ENCODE data around the gene TNIP1.

TNIP1 gene

DNA sequence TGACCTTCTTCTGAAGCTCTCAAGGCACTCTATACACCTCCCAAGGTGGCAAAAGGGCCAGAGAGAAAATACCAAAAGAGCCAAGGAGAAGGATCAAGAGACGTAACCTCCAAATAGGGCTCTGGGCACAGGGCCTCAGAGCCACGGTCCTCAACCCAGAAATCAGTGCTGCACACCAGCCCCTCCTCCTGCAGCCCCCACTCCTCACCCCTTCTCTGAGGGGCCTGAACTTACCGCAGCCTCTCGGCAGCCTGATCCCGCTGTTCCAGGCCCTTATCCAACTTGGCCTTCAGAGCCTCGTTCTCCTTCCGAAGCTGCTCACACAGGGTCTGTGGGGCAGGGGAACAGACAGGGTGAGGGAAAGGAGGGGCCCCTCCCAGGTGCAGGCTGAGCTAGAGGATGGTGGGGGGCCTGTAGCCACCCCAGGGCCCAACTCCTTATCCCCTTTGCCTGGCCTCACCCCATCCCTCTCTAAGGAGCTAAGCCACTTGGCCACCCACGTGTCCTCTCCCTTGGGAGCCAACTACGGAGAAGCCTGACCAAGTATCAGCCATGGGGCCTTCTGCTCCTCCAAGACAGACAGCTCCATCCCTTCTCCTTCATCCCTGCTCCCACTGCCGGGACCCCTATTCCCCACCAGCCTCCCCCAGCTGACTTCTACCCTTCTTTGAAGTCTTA is 28.8 kb downstream of the TNIP1 start:
- no peaks in the 10 kb centered on the region for H3K9me3 Mint-ChIP-seq
- H3K27me3 Mint-ChIP-seq = no peaks in the 10 kb centered on the region
- H3K4me3 Mint-ChIP-seq = no peak overlapping the region
- peak overlapping the region; percentile 1 for H3K27ac Mint-ChIP-seq
- H3K36me3 Mint-ChIP-seq = peaks cover 4% of the 10 kb centered on the region
- no peaks in the 10 kb centered on the region for H3K4me1 Mint-ChIP-seq

DNA sequence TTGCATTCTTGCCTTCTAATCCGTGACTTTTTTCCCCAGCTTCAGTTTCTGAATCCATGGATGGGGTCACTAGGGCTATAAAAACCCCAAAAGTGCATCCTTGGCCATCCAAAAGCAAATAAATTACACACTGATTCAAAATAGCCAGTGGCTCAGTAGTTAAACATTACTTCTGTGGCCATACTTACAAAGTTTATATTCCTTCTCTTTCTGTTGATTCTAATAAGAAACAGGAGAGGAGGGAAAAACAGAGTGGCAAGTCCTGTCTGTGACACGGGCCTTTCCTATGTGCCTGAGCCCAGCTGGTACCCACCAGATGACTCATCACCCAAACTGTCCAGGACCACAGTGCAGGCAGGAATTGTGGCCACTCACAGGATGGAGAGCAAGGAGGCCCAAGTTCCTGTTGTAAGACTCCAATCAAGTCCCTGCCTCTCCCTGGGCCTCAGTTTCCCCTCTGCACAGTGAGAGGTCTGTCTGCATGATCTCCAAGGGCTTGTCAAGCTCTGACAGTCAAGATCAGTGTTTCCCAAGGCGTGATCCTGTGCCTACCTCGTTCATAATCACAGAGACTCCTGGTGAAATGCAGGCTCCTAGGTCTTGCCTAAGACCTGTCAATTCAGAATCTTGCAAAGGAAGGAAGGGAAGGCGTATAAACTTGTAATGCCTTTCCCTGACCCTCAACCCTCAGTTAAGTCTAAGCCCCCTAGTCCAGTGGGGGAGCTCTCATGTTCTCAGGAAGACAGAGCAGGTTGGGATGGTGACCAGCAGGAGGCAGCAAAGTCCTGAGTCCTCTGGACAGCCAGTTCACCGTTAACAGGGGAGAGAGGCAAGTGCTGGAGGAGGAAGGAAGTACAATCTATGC is 29.5 kb downstream of the TNIP1 start:
- Mint-ChIP-seq H3K27me3 (no peaks in the 10 kb centered on the region), H3K36me3 (peaks cover 5% of the 10 kb centered on the region), H3K9me3 (no peaks in the 10 kb centered on the region), H3K4me3 (no peak overlapping the region), H3K4me1 (no peaks in the 10 kb centered on the region), H3K27ac (peak overlapping the region; percentile 1)

DNA sequence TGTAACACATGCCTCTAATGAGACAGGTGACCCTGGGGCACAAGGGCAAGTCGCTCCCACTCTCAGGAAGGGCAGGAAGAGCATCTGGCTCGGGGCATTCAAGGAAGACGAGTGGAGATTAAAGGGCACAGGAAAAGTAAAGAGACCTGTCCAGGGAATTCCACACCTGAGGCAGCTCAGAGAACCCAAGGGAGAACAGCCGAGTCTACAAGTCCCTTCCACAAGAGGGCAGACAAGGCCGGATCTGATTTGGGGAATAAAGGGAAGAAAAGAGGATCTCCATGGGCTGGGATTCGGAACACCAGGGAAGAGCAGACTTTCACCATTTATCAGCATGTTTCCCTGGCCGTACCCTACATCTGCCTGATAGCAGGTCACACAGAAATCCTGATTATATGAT is 32.3 kb downstream of the TNIP1 start:
- H3K9me3 Mint-ChIP-seq = no peaks in the 10 kb centered on the region
- peaks cover 15% of the 10 kb centered on the region for H3K36me3 Mint-ChIP-seq
- no peaks in the 10 kb centered on the region for H3K27me3 Mint-ChIP-seq
- no peaks in the 10 kb centered on the region for H3K4me1 Mint-ChIP-seq
- peak overlapping the region; percentile 20 for H3K27ac Mint-ChIP-seq
- no peak overlapping the region for H3K4me3 Mint-ChIP-seq

DNA sequence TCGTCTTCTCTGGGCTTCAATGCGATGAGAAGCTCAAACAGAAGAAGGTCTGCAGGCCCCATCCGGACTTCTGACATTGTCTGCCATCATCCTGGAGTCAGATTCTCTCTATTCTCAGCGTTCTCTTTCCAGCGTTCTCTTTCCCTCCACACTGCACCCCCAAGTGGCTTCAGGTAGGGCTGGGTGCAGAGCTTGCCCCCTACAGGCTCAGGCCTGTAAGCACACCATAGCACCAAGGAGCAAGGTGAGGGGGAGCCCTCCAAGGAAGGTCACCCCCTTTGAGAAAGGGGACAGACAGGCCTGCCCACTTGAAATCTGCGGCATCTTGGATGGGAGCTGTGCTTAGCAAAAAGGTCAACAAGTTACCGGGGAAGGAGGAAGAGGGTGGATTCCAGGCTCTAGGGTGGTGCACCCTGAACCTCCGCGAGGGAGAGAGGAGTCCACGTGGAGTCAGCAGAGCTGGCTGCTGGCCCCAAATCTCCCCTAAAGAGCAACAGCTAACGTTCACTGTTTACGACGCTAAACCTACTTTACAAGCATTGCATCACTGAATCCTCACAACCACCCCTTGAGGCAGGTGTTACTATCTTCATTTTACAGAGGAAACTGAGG is 32.9 kb downstream of the TNIP1 start:
- Mint-ChIP-seq H3K9me3 (no peaks in the 10 kb centered on the region), H3K4me3 (no peak overlapping the region), H3K4me1 (no peaks in the 10 kb centered on the region), H3K27ac (peak overlapping the region; percentile 20), H3K36me3 (peaks cover 15% of the 10 kb centered on the region), H3K27me3 (no peaks in the 10 kb centered on the region)

DNA sequence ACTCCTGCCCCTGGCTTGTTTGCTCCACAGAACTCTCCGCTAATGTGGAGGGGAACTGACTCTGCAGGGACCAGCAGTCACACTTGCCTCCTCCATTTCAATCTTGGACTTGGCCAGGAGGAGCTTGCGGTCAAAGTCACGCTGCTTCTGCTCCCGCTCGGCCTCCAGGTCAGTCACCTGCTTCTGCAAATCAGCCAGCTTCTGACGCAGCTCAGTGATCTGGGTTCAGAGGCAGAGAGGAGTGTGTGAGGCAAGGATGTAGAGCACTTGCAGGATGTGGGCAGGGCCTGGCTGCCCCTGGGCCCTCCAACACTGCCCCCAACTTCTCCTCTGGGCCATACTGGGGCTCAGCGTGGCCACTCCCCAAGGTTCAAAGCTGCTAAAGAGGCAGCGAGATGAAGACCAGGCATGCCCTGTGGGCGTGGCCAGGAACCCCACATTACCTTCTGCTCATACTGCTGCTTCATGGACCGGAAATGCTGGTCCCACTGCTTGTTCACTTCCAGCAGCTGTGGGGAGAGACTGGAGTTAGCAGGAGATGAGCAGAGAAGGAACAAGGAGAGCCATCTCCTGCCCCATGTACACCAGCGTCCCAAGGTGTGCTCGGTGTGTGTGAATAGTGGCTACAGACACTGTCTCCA is 38.3 kb downstream of the TNIP1 start:
- H3K27me3 Mint-ChIP-seq = no peaks in the 10 kb centered on the region
- peaks cover 23% of the 10 kb centered on the region for H3K36me3 Mint-ChIP-seq
- peaks cover 7% of the 10 kb centered on the region for H3K4me1 Mint-ChIP-seq
- no peak overlapping the region for H3K4me3 Mint-ChIP-seq
- H3K9me3 Mint-ChIP-seq = no peaks in the 10 kb centered on the region
- H3K27ac Mint-ChIP-seq = no peak overlapping the region

DNA sequence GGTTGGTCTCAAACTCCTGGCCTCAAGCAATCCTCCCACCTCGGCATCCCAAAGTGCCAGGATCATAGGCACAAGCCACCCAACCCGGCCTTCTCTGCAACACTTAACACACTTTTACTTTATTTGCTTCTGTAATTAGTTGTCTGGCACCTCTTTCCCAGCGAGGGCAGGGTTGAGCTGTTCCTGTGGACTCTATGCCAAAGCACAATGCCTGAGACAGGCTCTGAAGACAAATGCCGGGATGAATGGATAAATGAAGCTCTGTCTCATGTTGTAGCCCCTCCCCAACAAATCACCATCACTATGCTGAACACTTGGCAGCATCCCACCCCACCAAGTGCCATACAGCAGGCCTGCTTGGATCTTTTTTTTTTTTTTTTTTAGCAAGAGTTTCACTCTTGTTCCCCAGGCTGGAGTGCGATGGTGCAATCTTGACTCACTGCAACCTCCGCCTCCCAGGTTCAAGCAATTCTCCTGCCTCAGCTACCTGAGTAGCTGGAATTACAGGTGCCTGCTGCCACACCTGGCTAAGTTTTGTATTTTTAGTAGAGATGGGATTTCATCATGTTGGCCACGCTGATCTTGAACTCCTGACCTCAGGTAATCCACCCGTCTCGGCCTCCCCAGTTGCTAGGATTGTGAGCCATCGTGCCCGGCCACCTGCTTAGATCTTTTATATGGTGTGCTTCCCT is 39.1 kb downstream of the TNIP1 start:
- Mint-ChIP-seq H3K4me3 (no peak overlapping the region), H3K9me3 (no peaks in the 10 kb centered on the region), H3K27me3 (no peaks in the 10 kb centered on the region), H3K27ac (no peak overlapping the region), H3K4me1 (peaks cover 7% of the 10 kb centered on the region), H3K36me3 (peaks cover 25% of the 10 kb centered on the region)

DNA sequence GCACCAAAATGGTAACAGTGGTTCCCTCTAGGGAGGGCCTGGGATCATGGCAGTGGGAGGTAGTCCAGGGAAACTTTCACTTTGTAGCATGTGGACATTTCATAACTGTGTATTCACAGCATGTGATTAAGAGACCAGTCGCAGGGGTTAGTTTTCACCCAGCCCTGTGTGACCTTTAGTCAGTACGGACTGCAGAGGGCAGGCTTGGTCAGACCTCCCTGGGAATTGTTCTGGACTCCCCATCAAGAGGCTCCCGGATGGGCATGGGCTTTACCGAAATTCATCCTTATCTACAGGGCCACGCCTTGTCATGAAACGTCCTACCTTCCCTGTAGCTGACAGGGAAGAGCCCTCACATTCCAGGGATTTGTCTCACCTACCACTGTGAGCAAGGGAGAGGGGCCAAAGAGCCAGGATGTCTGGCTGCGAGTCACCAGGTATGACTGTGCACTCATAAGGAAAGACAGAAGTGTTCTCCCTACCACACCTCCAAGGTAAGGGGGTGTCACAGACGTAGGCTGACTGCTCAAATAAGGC is 40.6 kb downstream of the TNIP1 start:
- Mint-ChIP-seq H3K27ac (no peak overlapping the region), H3K36me3 (peaks cover 21% of the 10 kb centered on the region), H3K27me3 (no peaks in the 10 kb centered on the region), H3K9me3 (no peaks in the 10 kb centered on the region), H3K4me3 (no peak overlapping the region), H3K4me1 (peaks cover 7% of the 10 kb centered on the region)

DNA sequence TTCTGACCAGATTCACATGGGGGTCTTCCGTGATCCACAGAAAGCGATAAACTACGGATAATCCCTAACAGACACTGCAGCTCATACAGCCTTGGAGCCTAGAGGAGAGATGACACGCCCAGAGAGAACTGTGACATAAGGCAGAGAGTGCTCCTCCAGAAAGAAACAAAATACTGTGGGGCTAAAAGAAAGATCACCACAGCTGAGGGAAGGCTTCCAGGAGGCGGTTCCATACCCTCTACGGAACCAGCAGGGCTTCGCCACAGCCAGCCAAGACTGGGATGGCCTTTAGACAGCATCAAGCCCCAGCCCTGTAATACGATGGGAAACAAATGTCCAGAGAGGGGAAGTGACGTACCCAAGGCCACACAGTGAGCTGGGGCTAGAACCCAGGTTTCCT is 41.2 kb downstream of the TNIP1 start:
- H3K4me1 Mint-ChIP-seq = peaks cover 7% of the 10 kb centered on the region
- H3K27ac Mint-ChIP-seq = no peak overlapping the region
- H3K36me3 Mint-ChIP-seq = peaks cover 21% of the 10 kb centered on the region
- no peaks in the 10 kb centered on the region for H3K27me3 Mint-ChIP-seq
- no peaks in the 10 kb centered on the region for H3K9me3 Mint-ChIP-seq
- H3K4me3 Mint-ChIP-seq = no peak overlapping the region

DNA sequence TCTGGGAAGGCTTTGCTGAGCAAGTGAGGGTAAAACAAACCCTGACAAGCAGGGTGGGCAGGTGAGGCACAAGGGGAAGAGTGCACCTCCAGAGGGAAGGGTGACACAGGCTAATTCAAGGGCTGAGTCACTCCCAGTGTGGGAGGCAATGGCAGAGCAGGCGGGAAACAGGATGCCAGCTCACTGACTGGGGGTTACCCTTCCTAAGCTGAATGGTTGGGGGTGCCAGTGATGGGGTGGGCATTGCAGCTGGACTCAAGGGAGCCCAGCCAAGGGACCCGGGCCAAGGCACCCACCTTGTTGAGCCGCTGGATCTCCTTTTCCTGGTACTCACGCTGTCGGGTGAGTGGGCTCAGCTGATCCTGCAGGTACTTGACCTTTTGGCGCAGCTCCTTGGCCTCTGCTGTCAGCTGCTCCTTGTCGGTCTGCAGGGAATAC is 42.0 kb downstream of the TNIP1 start:
- Mint-ChIP-seq H3K9me3 (no peaks in the 10 kb centered on the region), H3K27ac (peak overlapping the region; percentile 74), H3K4me1 (peaks cover 7% of the 10 kb centered on the region), H3K4me3 (no peak overlapping the region), H3K27me3 (no peaks in the 10 kb centered on the region), H3K36me3 (peaks cover 23% of the 10 kb centered on the region)

DNA sequence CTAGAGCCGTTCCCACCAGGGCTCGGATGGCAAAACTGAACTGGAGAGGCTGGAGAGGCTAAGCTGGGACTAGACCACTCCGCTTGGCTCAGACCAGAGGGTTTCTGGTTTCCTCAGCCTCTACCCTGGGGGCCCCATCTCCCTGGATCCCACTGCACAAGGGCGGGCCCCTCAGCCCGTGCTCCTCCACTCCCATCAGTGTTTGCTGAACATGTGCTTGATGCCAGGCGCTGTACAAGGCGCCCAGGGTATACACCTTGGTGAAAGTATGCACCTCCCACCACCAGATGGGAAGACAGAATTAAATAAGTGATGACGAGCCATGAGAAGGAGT is 42.5 kb downstream of the TNIP1 start:
- no peaks in the 10 kb centered on the region for H3K9me3 Mint-ChIP-seq

DNA sequence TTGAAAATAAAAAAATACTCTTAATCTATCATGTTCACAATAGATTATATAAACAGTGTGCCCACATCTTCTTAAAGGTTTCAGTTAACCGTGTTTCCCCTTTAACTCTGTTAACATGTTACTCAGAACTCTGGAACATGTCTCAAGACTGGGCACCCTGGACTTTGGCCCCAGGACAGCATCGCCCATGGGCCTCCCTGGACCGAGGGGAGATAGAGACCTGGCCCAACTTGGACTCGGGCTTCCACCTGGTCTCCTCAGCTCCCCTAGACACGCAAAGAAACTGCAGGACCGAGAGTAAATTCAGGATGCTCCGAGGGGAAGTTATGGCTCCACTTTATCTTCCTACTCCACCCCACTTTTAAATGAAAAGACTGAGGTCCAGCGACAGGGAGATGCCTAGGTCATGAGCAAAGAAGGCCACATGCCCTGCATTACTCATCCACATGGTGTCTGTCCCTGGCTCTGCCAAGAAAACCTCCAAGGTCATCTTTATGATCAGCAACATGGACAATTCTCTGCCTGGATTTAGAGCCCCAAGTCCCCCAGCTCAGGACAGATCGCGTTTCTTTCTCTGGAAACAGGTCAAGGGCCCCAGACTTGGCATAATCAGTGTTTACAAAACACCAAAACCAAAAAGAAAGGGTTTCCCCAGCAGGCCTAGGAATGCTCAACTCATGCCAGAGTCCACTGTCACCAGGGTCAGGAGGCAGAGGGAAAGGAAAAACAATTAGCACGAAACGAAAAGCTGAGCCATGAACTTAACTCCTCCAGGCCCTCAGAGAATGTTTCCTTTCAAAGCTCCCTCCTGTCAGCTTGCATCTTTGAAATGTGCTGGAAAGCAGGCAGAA is 43.0 kb downstream of the TNIP1 start:
- H3K9me3 Mint-ChIP-seq = no peaks in the 10 kb centered on the region

More for the DNA sequence above, 42.5 kb downstream of the TNIP1 start:
- H3K27ac Mint-ChIP-seq = peak overlapping the region; percentile 74
- H3K36me3 Mint-ChIP-seq = peaks cover 22% of the 10 kb centered on the region
- peaks cover 7% of the 10 kb centered on the region for H3K4me1 Mint-ChIP-seq
- H3K27me3 Mint-ChIP-seq = no peaks in the 10 kb centered on the region
- H3K4me3 Mint-ChIP-seq = no peak overlapping the region

DNA sequence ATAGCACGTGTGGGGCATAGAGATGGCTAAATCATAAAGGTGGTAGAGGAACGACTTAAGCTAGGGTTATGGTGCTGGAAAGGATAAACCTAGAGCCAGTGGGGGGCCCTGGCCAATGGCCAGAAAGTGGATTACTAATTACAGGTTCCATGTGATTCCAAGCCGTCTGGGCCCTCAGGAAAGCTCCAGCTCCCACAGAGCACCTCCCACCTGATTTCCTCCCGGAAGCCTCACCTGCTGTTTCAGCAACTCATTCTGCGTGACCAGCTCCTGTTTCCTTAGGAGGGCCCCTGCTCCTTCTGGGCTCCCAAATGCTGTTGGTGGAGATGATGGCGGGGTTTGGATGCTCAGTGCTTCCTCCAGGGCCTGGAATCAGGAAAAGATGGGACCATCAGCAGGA is 44.3 kb downstream of the TNIP1 start:
- Mint-ChIP-seq H3K27ac (no peak overlapping the region), H3K9me3 (no peaks in the 10 kb centered on the region), H3K27me3 (no peaks in the 10 kb centered on the region), H3K4me3 (no peak overlapping the region), H3K4me1 (peaks cover 7% of the 10 kb centered on the region), H3K36me3 (peaks cover 27% of the 10 kb centered on the region)

More for the DNA sequence above, 43.0 kb downstream of the TNIP1 start:
- peaks cover 7% of the 10 kb centered on the region for H3K4me1 Mint-ChIP-seq
- H3K27me3 Mint-ChIP-seq = no peaks in the 10 kb centered on the region
- no peak overlapping the region for H3K27ac Mint-ChIP-seq
- peaks cover 22% of the 10 kb centered on the region for H3K36me3 Mint-ChIP-seq
- no peak overlapping the region for H3K4me3 Mint-ChIP-seq

DNA sequence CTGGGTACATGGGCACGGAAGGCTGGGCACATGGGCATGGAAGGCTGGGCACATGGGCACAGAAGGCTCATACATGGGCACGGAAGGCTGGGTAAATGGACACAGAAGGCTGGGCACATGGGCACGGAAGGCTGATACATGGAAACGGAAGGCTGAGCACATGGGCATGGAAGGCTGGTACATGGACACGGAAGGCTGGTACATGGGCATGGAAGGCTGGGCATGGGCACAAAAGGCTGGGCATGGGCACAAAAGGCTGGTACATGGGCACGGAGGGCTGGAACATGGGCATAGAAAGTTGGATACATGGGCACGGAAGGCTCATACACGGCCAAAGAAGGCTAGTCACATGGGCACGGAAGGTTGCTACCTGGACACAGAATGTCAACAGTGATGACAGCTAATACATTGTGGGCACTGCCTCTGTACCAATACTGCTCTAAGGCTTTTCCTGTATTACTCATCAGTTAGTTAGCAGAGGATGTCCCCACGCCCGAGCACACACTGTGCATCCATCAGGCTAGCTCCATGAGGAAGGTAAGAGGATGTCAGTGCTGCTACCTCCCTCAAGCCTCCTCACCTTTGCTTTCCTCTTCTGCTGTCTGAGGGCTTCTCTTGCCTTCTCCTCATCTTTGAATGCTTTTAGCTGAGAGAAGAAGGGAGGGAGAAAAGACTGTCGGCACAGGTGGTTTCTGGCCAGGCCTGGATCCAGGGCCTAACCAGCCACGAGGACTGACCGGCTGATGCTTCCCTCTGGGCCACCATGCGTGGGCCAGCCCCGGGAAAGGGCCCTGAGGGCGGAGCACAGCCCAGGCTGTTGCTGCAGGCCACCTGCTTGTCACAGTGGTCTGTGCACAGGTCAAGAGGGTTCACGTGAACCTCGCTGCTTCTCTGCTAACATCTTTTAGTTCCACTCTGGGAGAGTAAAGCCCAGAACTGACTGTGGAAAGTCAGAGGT is 46.1 kb downstream of the TNIP1 start:
- Mint-ChIP-seq H3K4me3 (no peak overlapping the region), H3K4me1 (peaks cover 7% of the 10 kb centered on the region), H3K36me3 (peaks cover 25% of the 10 kb centered on the region), H3K27ac (peak overlapping the region; percentile 76), H3K27me3 (no peaks in the 10 kb centered on the region), H3K9me3 (no peaks in the 10 kb centered on the region)

Measured in activated naive CD4-positive, alpha-beta T cell treated with anti-CD3 and anti-CD28 coated beads, Interleukin-2, amount 50 U/mL, for 24 hours (primary cell).